Heart left ventricle (tissue), 13 donors: ENCODE measurements around the gene CNTN4.

Experiments used
- CTCF ChIP-seq, 12 donors: fragments of 200-600 bp; sonication (generic) in 4 of 12; IDR thresholded peaks; one replicate each; pipeline versions ENCODE4 v1.5.0 to v1.8.0; 2018 to 2022; ENCODE audit warnings: antibody characterized with exemption in 12 of 12, mild to moderate bottlenecking in 5 of 12
- POLR2A ChIP-seq, 2 donors: fragments of 450-650 bp; IDR thresholded peaks; one replicate each; pipeline ENCODE4 v1.6.1; 2017; ENCODE audit warnings: antibody characterized with exemption in 2 of 2, mild to moderate bottlenecking in 2 of 2, moderate library complexity in 2 of 2
- donor health status: ischemic (EF 13 %, LVEDD 7.1; RV severe dilation, severe dysfunction).
- donor health status: DM: no; HTN: yes; CAD: no.
- donor health status: DM: no; HTN: no; CAD: no.
- donor health status: ischemic (EF 25% LVEDD 6.9; RV normal size, moderate dysfunction).
- donor health status: ischemic (EF 25% LVEDD 5.7; RV mildly dilated, moderate dysfunction).
- donor health status: ischemic (EF 35%, LVEDD 5.7; RV mildly dilated, moderate dysfunction).
- donor health status: nonischemic (EF 11% LVEDD 7.7; RV severe dilation, severe dysfunction).
- donor health status: DM: yes; HTN: yes; CAD: no.
- donor health status: PGD.
- donor health status: ischemic (EF 29% LVEDD 5.4; RV normal size, mild dysfunction).
- donor health status: nonischemic (EF 23%, LVEDD 6.1; RV moderate dilation, normal function).

- TF ChIP-seq CTCF (IDR thresholded peaks at IDR 0.05) (no peak), POLR2A (IDR thresholded peaks at IDR 0.05) (no peak)
These were observed 74.0 kb downstream of the CNTN4 start for GRCh38 chr3:2172561-2173171.
